Panc1 (cell line): ENCODE data around the gene DNASE2B. TPM values are rescaled to one million over a fixed set of nuclear protein-coding genes. Genes with fewer than 3 reads are reported as not detected.

Experiments
- ATAC-seq: fragments of 200-7000 bp; cut with Tn5 transposase; 2 replicates; pipeline ENCODE4 v1.9.1; 2020; ENCODE audit warnings: mild to moderate bottlenecking, moderate library complexity
- BruUV-seq: library from RNA; stranded (reverse); fragments of 400-500 nt; replicated peaks from 2 replicates; lab custom pipeline; 2021; lab: Mats Ljungman, UMichigan
- CTCF ChIA-PET: fragments of 300-600 bp; sonication (Branson Sonifier 250); formaldehyde crosslinking; loops from one replicate; lab custom pipeline; 2022; ENCODE audit warnings: antibody characterized with exemption; lab: Charles Lee
- POLR2A ChIA-PET: fragments of 300-600 bp; sonication (Branson Sonifier 250); formaldehyde crosslinking; loops from one replicate; lab custom pipeline; 2022; ENCODE audit warnings: antibody characterized with exemption; lab: Charles Lee
- DNase-seq: peaks from one replicate; pipeline ENCODE4 v3.0.0-alpha.2; 2010; ENCODE audit warnings: low read depth, low spot score
- H3K27ac ChIP-seq: 2 replicates; pipeline ENCODE4 v1.5.1; 2011; ENCODE audit warnings: mild to moderate bottlenecking, low read length, inconsistent platforms
- H3K27me3 ChIP-seq: fragments of 200-500 bp; sonication (Bioruptor generic); 2 replicates; pipeline ENCODE4 v1.6.0; 2014; ENCODE audit warnings: low read length, inconsistent platforms; ENCODE audit not compliant: control insufficient read depth, insufficient read depth
- H3K36me3 ChIP-seq: fragments of 200-500 bp; sonication (Bioruptor generic); 2 replicates; pipeline ENCODE4 v1.5.1; 2014; ENCODE audit warnings: inconsistent platforms, mild to moderate bottlenecking, low read length, moderate library complexity; ENCODE audit not compliant: control insufficient read depth, insufficient read depth
- H3K4me1 ChIP-seq: 2 replicates; pipeline ENCODE4 v1.5.1; 2011; ENCODE audit warnings: inconsistent platforms, mild to moderate bottlenecking, low read length, moderate library complexity; ENCODE audit not compliant: control insufficient read depth, insufficient read depth
- H3K4me3 ChIP-seq, 2 experiments: 2 replicates each; pipeline ENCODE4 v1.5.1; 2011 to 2012; ENCODE audit warnings: low read depth in 2 of 2, low read length in 2 of 2, mild to moderate bottlenecking in 2 of 2, inconsistent platforms in 1 of 2, moderate library complexity in 1 of 2
- H3K9me3 ChIP-seq: fragments of 200-500 bp; sonication (Bioruptor generic); 2 replicates; pipeline ENCODE4 v1.5.1; 2014; ENCODE audit warnings: low read depth, mild to moderate bottlenecking, inconsistent platforms, low read length, moderate library complexity; ENCODE audit not compliant: control insufficient read depth, insufficient read depth
- CTCF ChIP-seq: fragments of 450-650 bp; IDR thresholded peaks from 2 replicates; pipeline ENCODE4 v1.5.1; 2017; ENCODE audit warnings: mild to moderate bottlenecking
- POLR2AphosphoS5 ChIP-seq: IDR thresholded peaks from 2 replicates; pipeline ENCODE4 v1.6.1; 2012; ENCODE audit warnings: mild to moderate bottlenecking, low read depth, low read length, moderate library complexity
- TCF7L2 ChIP-seq: IDR thresholded peaks from 2 replicates; pipeline ENCODE4 v1.6.1; 2011; ENCODE audit warnings: mild to moderate bottlenecking, low read depth, low read length, inconsistent platforms
- in situ Hi-C: cut with HindIII; loops from 2 replicates; pipeline ENCODE4 v1.10.0; 2016; ENCODE audit warnings: low sequenced_read_pairs, low pct_unique_long_range_greater_than_20kb
- intact Hi-C: fragments of 100-400 bp; cut with micrococcal nuclease; formaldehyde crosslinking; loops from one replicate; pipeline ENCODE4 v1.10.0; 2022; ENCODE audit not compliant: unreplicated experiment
- total RNA-seq: library from RNA; stranded (reverse); gene quantifications from one replicate; pipeline ENCODE4 v1.2.1, GENCODE V29; 2021; ENCODE audit not compliant: unreplicated experiment

Gene DNASE2B
- total RNA-seq, 1 experiment from 2014 or later: not detected

GRCh38 chr1:84462118-84462517 lies 63.8 kb downstream of the DNASE2B start:
- BruUV-seq: no TSS peak
- POLR2A ChIA-PET: interaction anchor here (0.6 kb wide), 1 partner anchor 131 kb away, joined by 4 read pairs; no protein-coding TSS in a partner anchor

More at GRCh38 chr1:84462118-84462517, 63.8 kb downstream of the DNASE2B start:
- Histone ChIP-seq H3K4me3 (no peak overlapping the region), H3K4me1 (no peaks in the 10 kb centered on the region), H3K27me3 (no peaks in the 10 kb centered on the region; the same call in 1 of the 2 replicates), H3K9me3 (no peaks in the 10 kb centered on the region), H3K36me3 (no peaks in the 10 kb centered on the region), H3K27ac (no peak overlapping the region)
- DNase-seq (no peak), ATAC-seq (no peak)
- in situ Hi-C loops (no loop called here), intact Hi-C loops (no loop called here)
- CTCF ChIA-PET: interaction anchor here (0.7 kb wide), 1 partner anchor 80 kb away, joined by 3 read pairs; no protein-coding TSS in a partner anchor
- TF ChIP-seq TCF7L2 (no peak), CTCF (no peak), POLR2AphosphoS5 (no peak)

Other genes with a start within 250 kb of the DNASE2B start
- gene SAMD13, start 96.8 kb upstream of the DNASE2B start, total RNA-seq: 2.2 TPM
- 73.0 TPM for gene RPF1, start 80.8 kb downstream of the DNASE2B start, total RNA-seq
- gene SPATA1, start 107.9 kb downstream of the DNASE2B start, total RNA-seq: 5.0 TPM
- gene GNG5, start 108.1 kb downstream of the DNASE2B start, total RNA-seq: 283 TPM
- gene CTBS, start 176.0 kb downstream of the DNASE2B start, total RNA-seq: 47.7 TPM